Left ventricle myocardium inferior (tissue), 1 donor: ENCODE measurements around the gene GPS1. TPM values are rescaled to one million over a fixed set of nuclear protein-coding genes. Genes with fewer than 3 reads are reported as not detected.

ENCODE experiments used
- DNase-seq: peaks from one replicate; pipeline ENCODE4 v3.0.0-alpha.2; 2020
- H3K27ac ChIP-seq: fragments of 200-600 bp; replicated peaks from 2 replicates; pipeline ENCODE4 v1.8.0; 2021
- H3K27me3 ChIP-seq: fragments of 200-600 bp; 2 replicates; pipeline ENCODE4 v1.8.0; 2021; ENCODE audit warnings: low read depth
- H3K36me3 ChIP-seq: fragments of 200-600 bp; 2 replicates; pipeline ENCODE4 v1.8.0; 2021
- H3K4me1 ChIP-seq: fragments of 200-600 bp; 2 replicates; pipeline ENCODE4 v1.8.0; 2021
- H3K4me3 ChIP-seq: fragments of 200-600 bp; 2 replicates; pipeline ENCODE4 v1.8.0; 2021; ENCODE audit warnings: mild to moderate bottlenecking, moderate library complexity
- H3K9me3 ChIP-seq: fragments of 200-600 bp; replicated peaks from 2 replicates; pipeline ENCODE4 v1.8.0; 2021
- CTCF ChIP-seq: fragments of 200-600 bp; IDR thresholded peaks from 2 replicates; pipeline ENCODE4 v1.8.0; 2021; ENCODE audit warnings: antibody characterized with exemption, mild to moderate bottlenecking, borderline replicate concordance
- intact Hi-C: fragments of 100-400 bp; cut with micrococcal nuclease; formaldehyde crosslinking; loops from one replicate; pipeline ENCODE4 v1.11.0; 2022
- total RNA-seq: library from RNA; stranded (reverse); fragmentation: NEBNext Ultra II Directional; extraction: Animal tissue kit (Norgen Biotek cat#: 25700); gene quantifications from one replicate; pipeline ENCODE4 v1.2.1, GENCODE V29; 2021
- donor health status: DM: no; HTN: yes; CAD: no; lungs with severe emphysema.

Gene GPS1
- total RNA-seq, 1 donor from 2014 or later = 85.9 TPM

GRCh38 chr17:82092995-82093751 is 41.5 kb downstream of the GPS1 start:
- no peak for TF ChIP-seq CTCF
- Histone ChIP-seq H3K4me3 (no peak overlapping the region), H3K9me3 (no peaks in the 10 kb centered on the region), H3K36me3 (peaks cover 80% of the 10 kb centered on the region), H3K4me1 (peaks cover 20% of the 10 kb centered on the region), H3K27me3 (no peaks in the 10 kb centered on the region), H3K27ac (no peak overlapping the region)
- intact Hi-C loops = no loop called here
- DNase-seq = peak; percentile 11

GRCh38 chr17:82094931-82095776 is 43.5 kb downstream of the GPS1 start:
- H3K4me3 ChIP-seq = no peak overlapping the region
- peak; percentile 15 for DNase-seq

GRCh38 chr17:82095777-82096708 is 44.3 kb downstream of the GPS1 start:
- no peak for TF ChIP-seq CTCF
- Histone ChIP-seq H3K27me3 (no peaks in the 10 kb centered on the region), H3K36me3 (peaks cover 51% of the 10 kb centered on the region), H3K4me1 (peaks cover 41% of the 10 kb centered on the region), H3K27ac (no peak overlapping the region), H3K9me3 (no peaks in the 10 kb centered on the region), H3K4me3 (peak overlapping the region; percentile 80)
- peak; percentile 10 for DNase-seq
- intact Hi-C loops = no loop called here

More at GRCh38 chr17:82094931-82095776, 43.5 kb downstream of the GPS1 start:
- H3K27ac ChIP-seq = no peak overlapping the region
- no peak for TF ChIP-seq CTCF
- peaks cover 60% of the 10 kb centered on the region for H3K36me3 ChIP-seq
- no peaks in the 10 kb centered on the region for H3K27me3 ChIP-seq
- peaks cover 34% of the 10 kb centered on the region for H3K4me1 ChIP-seq
- no peaks in the 10 kb centered on the region for H3K9me3 ChIP-seq
- intact Hi-C loops = no loop called here

- peak overlapping the region; percentile 96 for H3K27ac ChIP-seq
- intact Hi-C loops = no loop called here
- peak overlapping the region; percentile 80 for H3K4me3 ChIP-seq
- no peaks in the 10 kb centered on the region for H3K9me3 ChIP-seq
- no peak for DNase-seq
- H3K27me3 ChIP-seq = no peaks in the 10 kb centered on the region
- peaks cover 44% of the 10 kb centered on the region for H3K36me3 ChIP-seq
- peaks cover 47% of the 10 kb centered on the region for H3K4me1 ChIP-seq
- no peak for TF ChIP-seq CTCF
Measured at GRCh38 chr17:82096709-82097183, 45.0 kb downstream of the GPS1 start.
